ENCODE data around the gene ZNF827. TPM values are rescaled to one million over a fixed set of nuclear protein-coding genes. Genes with fewer than 3 reads are reported as not detected.

ZNF827 gene
- total and polyA plus RNA-seq, 2 experiments from 2014 or later = 20.3 to 33.1 TPM

DNA sequence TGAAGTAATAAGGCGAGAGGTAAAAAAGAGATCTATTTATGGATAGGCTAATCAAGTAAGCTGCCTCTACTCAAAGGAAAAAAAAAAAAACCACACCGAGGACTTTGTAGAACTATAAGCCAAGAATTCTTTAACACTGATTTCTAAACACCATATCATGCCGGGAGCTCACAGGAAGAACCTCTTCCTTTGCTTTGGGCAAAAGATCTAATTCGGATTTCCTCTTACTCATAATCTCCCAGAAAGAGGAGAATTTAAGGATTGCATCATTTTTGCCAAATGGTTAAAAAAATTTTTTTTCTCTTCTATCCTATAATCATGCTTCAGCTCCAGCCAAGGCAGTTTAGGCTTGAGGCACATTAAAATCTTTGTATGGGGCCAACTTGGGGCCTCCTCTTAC lies 95.5 kb downstream of the ZNF827 start:
- no peaks in the 10 kb centered on the region for H3K9me2 ChIP-seq (ENCODE audit: insufficient read depth)
- no peaks in the 10 kb centered on the region for H3K27me3 ChIP-seq (ENCODE audit: insufficient read depth)
- 0 out of 2 replicates have a peak overlapping the region, but pooled peaks have one; percentile 27 for H3K4me2 ChIP-seq
- peaks cover 52% of the 10 kb centered on the region for H3K4me1 Mint-ChIP-seq
- TF ChIP-seq STAT1 (IDR thresholded peaks at IDR 0.05; ENCODE audit: unreplicated experiment) (no peak), JUNB (IDR thresholded peaks at IDR 0.05; ENCODE audit: unreplicated experiment) (no peak)
- H3K27me3 Mint-ChIP-seq (ENCODE audit: insufficient read depth, low read depth, poor library complexity) = peaks cover 7% of the 10 kb centered on the region
- no peaks in the 10 kb centered on the region for H4K20me1 ChIP-seq (replicated peaks; ENCODE audit: insufficient read depth)
- no peaks in the 10 kb centered on the region for H3K9me3 Mint-ChIP-seq
- peaks cover 30% of the 10 kb centered on the region for H3K4me1 ChIP-seq (ENCODE audit: insufficient read depth)
- DNase-seq (ENCODE audit: low spot score) (no peak), ATAC-seq (no peak)
- no peaks in the 10 kb centered on the region for H3K79me2 ChIP-seq (replicated peaks; ENCODE audit: insufficient read depth)
- H3K4me3 ChIP-seq = no peak overlapping the region
- H3K27ac ChIP-seq (ENCODE audit: low read depth) = peak overlapping the region; percentile 57
- H3K4me3 Mint-ChIP-seq = no peak overlapping the region
- peak overlapping the region; percentile 86 for H3K27ac Mint-ChIP-seq
- peaks cover 13% of the 10 kb centered on the region; the same call in 1 of the 2 replicates for H3K36me3 ChIP-seq (ENCODE audit: insufficient read depth)
- H3K36me3 Mint-ChIP-seq (ENCODE audit: low read depth) = peaks cover 71% of the 10 kb centered on the region
- H3F3A ChIP-seq (replicated peaks; ENCODE audit: low read depth) = peaks cover 4% of the 10 kb centered on the region; the same call in 1 of the 2 replicates
- no peak overlapping the region for H2AFZ ChIP-seq

DNA sequence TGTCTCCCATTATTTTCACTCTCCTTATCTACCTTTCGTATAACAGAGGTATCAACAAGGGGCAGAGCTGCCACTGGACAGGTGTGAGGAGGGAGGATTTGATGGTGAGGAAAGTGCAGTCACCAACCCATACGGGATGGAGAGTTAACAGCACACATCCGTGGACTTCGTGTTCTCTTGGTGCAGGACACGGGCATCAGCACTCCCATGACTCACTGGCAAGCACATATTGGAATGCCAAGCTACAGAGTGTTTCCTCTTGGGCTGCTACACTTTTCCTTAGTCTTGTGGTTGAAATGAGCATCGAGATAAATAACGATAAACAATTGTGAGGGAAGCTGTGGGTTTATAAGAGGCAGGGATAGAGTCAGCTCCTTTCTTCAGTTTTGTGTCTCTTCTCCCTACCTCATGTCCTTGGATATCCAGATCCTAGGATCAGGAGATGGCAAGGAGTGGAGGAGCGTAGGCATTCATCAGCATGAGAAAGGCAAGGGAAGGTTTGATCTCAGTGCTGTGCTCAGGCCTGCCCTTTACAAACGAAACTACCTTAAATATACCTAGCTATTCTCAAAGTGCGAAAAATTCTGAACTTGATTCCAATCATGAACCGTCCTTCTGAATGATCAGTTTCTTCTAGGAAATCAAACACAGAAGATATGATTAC lies 96.3 kb downstream of the ZNF827 start:
- Histone ChIP-seq H4K20me1 (replicated peaks; ENCODE audit: insufficient read depth) (no peaks in the 10 kb centered on the region), H2AFZ (no peak overlapping the region), H3F3A (replicated peaks; ENCODE audit: low read depth) (peaks cover 4% of the 10 kb centered on the region; the same call in 1 of the 2 replicates), H3K36me3 (ENCODE audit: insufficient read depth) (peaks cover 13% of the 10 kb centered on the region; the same call in 1 of the 2 replicates), H3K9me2 (ENCODE audit: insufficient read depth) (no peaks in the 10 kb centered on the region), H3K27me3 (ENCODE audit: insufficient read depth) (no peaks in the 10 kb centered on the region), H3K79me2 (replicated peaks; ENCODE audit: insufficient read depth) (no peaks in the 10 kb centered on the region), H3K4me3 (no peak overlapping the region), H3K4me2 (peak overlapping the region; percentile 27; the same call in 1 of the 2 replicates), H3K4me1 (ENCODE audit: insufficient read depth) (peaks cover 32% of the 10 kb centered on the region), H3K27ac (ENCODE audit: low read depth) (peak overlapping the region; percentile 57; the same call in 1 of the 2 replicates)
- peak; percentile 88 for ATAC-seq
- TF ChIP-seq NANOG (IDR thresholded peaks at IDR 0.05; ENCODE audit: borderline replicate concordance) (no peak), ZNF114 (CRISPR knock-in tag; IDR thresholded peaks at IDR 0.05) (no peak), JUNB (IDR thresholded peaks at IDR 0.05; ENCODE audit: unreplicated experiment) (no peak), STAT1 (IDR thresholded peaks at IDR 0.05; ENCODE audit: unreplicated experiment) (no peak), EZH2 (IDR thresholded peaks at IDR 0.05; ENCODE audit: low read depth, unreplicated experiment) (no peak), EZH2phosphoT487 (IDR thresholded peaks at IDR 0.05; ENCODE audit: unreplicated experiment) (no peak)
- TF ChIP-seq, protein P1, sequence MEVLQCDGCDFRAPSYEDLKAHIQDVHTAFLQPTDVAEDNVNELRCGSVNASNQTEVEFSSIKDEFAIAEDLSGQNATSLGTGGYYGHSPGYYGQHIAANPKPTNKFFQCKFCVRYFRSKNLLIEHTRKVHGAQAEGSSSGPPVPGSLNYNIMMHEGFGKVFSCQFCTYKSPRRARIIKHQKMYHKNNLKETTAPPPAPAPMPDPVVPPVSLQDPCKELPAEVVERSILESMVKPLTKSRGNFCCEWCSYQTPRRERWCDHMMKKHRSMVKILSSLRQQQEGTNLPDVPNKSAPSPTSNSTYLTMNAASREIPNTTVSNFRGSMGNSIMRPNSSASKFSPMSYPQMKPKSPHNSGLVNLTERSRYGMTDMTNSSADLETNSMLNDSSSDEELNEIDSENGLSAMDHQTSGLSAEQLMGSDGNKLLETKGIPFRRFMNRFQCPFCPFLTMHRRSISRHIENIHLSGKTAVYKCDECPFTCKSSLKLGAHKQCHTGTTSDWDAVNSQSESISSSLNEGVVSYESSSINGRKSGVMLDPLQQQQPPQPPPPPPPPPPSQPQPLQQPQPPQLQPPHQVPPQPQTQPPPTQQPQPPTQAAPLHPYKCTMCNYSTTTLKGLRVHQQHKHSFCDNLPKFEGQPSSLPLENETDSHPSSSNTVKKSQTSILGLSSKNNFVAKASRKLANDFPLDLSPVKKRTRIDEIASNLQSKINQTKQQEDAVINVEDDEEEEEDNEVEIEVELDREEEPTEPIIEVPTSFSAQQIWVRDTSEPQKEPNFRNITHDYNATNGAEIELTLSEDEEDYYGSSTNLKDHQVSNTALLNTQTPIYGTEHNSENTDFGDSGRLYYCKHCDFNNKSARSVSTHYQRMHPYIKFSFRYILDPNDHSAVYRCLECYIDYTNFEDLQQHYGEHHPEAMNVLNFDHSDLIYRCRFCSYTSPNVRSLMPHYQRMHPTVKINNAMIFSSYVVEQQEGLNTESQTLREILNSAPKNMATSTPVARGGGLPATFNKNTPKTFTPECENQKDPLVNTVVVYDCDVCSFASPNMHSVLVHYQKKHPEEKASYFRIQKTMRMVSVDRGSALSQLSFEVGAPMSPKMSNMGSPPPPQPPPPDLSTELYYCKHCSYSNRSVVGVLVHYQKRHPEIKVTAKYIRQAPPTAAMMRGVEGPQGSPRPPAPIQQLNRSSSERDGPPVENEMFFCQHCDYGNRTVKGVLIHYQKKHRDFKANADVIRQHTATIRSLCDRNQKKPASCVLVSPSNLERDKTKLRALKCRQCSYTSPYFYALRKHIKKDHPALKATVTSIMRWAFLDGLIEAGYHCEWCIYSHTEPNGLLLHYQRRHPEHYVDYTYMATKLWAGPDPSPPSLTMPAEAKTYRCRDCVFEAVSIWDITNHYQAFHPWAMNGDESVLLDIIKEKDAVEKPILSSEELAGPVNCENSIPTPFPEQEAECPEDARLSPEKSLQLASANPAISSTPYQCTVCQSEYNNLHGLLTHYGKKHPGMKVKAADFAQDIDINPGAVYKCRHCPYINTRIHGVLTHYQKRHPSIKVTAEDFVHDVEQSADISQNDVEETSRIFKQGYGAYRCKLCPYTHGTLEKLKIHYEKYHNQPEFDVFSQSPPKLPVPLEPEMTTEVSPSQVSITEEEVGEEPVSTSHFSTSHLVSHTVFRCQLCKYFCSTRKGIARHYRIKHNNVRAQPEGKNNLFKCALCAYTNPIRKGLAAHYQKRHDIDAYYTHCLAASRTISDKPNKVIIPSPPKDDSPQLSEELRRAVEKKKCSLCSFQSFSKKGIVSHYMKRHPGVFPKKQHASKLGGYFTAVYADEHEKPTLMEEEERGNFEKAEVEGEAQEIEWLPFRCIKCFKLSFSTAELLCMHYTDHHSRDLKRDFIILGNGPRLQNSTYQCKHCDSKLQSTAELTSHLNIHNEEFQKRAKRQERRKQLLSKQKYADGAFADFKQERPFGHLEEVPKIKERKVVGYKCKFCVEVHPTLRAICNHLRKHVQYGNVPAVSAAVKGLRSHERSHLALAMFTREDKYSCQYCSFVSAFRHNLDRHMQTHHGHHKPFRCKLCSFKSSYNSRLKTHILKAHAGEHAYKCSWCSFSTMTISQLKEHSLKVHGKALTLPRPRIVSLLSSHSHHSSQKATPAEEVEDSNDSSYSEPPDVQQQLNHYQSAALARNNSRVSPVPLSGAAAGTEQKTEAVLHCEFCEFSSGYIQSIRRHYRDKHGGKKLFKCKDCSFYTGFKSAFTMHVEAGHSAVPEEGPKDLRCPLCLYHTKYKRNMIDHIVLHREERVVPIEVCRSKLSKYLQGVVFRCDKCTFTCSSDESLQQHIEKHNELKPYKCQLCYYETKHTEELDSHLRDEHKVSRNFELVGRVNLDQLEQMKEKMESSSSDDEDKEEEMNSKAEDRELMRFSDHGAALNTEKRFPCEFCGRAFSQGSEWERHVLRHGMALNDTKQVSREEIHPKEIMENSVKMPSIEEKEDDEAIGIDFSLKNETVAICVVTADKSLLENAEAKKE (CRISPR knock-in tag; IDR thresholded peaks at IDR 0.05) = no peak
- peaks cover 10% of the 10 kb centered on the region for H3K27me3 Mint-ChIP-seq (ENCODE audit: insufficient read depth, low read depth, poor library complexity)
- peak overlapping the region; percentile 86; the same call in 1 of the 2 replicates for H3K27ac Mint-ChIP-seq
- no peaks in the 10 kb centered on the region for H3K9me3 Mint-ChIP-seq
- no peak overlapping the region for H3K4me3 Mint-ChIP-seq
- peaks cover 58% of the 10 kb centered on the region for H3K4me1 Mint-ChIP-seq
- DNase-seq (ENCODE audit: low spot score) = peak; percentile 45
- H3K36me3 Mint-ChIP-seq (ENCODE audit: low read depth) = peaks cover 69% of the 10 kb centered on the region

Data from GM23338 (cell line).